NCI-H2081 (cell line): ENCODE data around the gene BSN.

Experiments
- DNase-seq, 2 experiments: peaks; one replicate each; lab custom pipeline; 2025; lab: John Stamatoyannopoulos, UW

The BSN gene

GRCh38 chr3:49601358-49602048 is 47.2 kb downstream of the BSN start:
- no peak for DNase-seq

GRCh38 chr3:49602049-49602554 is 47.8 kb downstream of the BSN start:
- DNase-seq, result no peak

GRCh38 chr3:49602877-49603411 is 48.7 kb downstream of the BSN start:
- no peak for DNase-seq

GRCh38 chr3:49606427-49606826 is 52.1 kb downstream of the BSN start:
- no peak for DNase-seq

GRCh38 chr3:49607105-49607591 is 52.9 kb downstream of the BSN start:
- no peak for DNase-seq

GRCh38 chr3:49607796-49608195 is 53.5 kb downstream of the BSN start:
- no peak for DNase-seq

- no peak for DNase-seq
Measured at GRCh38 chr3:49609314-49609713, 55.0 kb downstream of the BSN start.

- DNase-seq, result no peak
Measured at GRCh38 chr3:49609815-49610214, 55.5 kb downstream of the BSN start.

GRCh38 chr3:49610666-49611280 is 56.5 kb downstream of the BSN start:
- no peak for DNase-seq

- no peak for DNase-seq
Measured at GRCh38 chr3:49611291-49611690, 57.0 kb downstream of the BSN start.

- no peak for DNase-seq
Measured at GRCh38 chr3:49611719-49612118, 57.4 kb downstream of the BSN start.

- DNase-seq, result no peak
Measured at GRCh38 chr3:49614936-49615335, 60.7 kb downstream of the BSN start.

- no peak for DNase-seq
Measured at GRCh38 chr3:49616061-49616460, 61.8 kb downstream of the BSN start.

- DNase-seq, result no peak
Measured at GRCh38 chr3:49616491-49616941, 62.2 kb downstream of the BSN start.

- no peak for DNase-seq
Measured at GRCh38 chr3:49617390-49618013, 63.2 kb downstream of the BSN start.

- DNase-seq, result no peak
Measured at GRCh38 chr3:49618412-49618811, 64.1 kb downstream of the BSN start.

- no peak for DNase-seq
Measured at GRCh38 chr3:49619649-49620048, 65.4 kb downstream of the BSN start.

- DNase-seq, result no peak
Measured at GRCh38 chr3:49620728-49621127, 66.5 kb downstream of the BSN start.

GRCh38 chr3:49623071-49623470 is 68.8 kb downstream of the BSN start:
- no peak for DNase-seq

GRCh38 chr3:49625071-49625470 is 70.8 kb downstream of the BSN start:
- no peak for DNase-seq

GRCh38 chr3:49626101-49626581 is 71.9 kb downstream of the BSN start:
- no peak for DNase-seq

GRCh38 chr3:49626796-49627195 is 72.5 kb downstream of the BSN start:
- no peak for DNase-seq

- DNase-seq, result no peak
Measured at GRCh38 chr3:49627634-49628033, 73.4 kb downstream of the BSN start.
